SK-N-SH treated with all-trans-retinoic acid at 6 μM for 48 hours (cell line): ENCODE data around the gene F9.
"Not testable (repeated sequence)": the region's sequence is repeated elsewhere in the genome, so short reads cannot be mapped to it uniquely, and the experiment has no call there.

Experiments
- ATAC-seq: fragments of 200-7000 bp; cut with Tn5 transposase; 3 replicates; pipeline ENCODE4 v1.9.1; 2020; ENCODE audit warnings: mild to moderate bottlenecking, moderate library complexity
- ARNTL ChIP-seq: fragments of 450-650 bp; formaldehyde crosslinking; IDR thresholded peaks from 2 replicates; pipeline ENCODE4 v1.5.0; 2020; ENCODE audit warnings: low read depth, mild to moderate bottlenecking, moderate library complexity, borderline replicate concordance
- BACH2 ChIP-seq: fragments of 250-450 bp; sonication (Bioruptor Pico); IDR thresholded peaks from 2 replicates; pipeline ENCODE4 v1.9.0; 2021; ENCODE audit warnings: mild to moderate bottlenecking, borderline replicate concordance
- CSDC2 ChIP-seq: fragments of 250-450 bp; sonication (Bioruptor Pico); IDR thresholded peaks from 2 replicates; pipeline ENCODE4 v1.5.0; 2020; ENCODE audit warnings: mild to moderate bottlenecking, moderate library complexity
- ESRRG ChIP-seq: fragments of 250-450 bp; sonication (Bioruptor Pico); IDR thresholded peaks from 2 replicates; pipeline ENCODE4 v1.6.1; 2021; ENCODE audit warnings: mild to moderate bottlenecking
- GLIS3 ChIP-seq: fragments of 250-450 bp; sonication (Bioruptor Pico); IDR thresholded peaks from 2 replicates; pipeline ENCODE4 v1.5.0; 2020; ENCODE audit warnings: mild to moderate bottlenecking, moderate library complexity
- ISL1 ChIP-seq: fragments of 250-450 bp; sonication (Bioruptor Pico); IDR thresholded peaks from 2 replicates; pipeline ENCODE4 v2.1.2; 2022; ENCODE audit warnings: mild to moderate bottlenecking, moderate library complexity
- OSR1 ChIP-seq: fragments of 250-450 bp; sonication (Bioruptor Pico); IDR thresholded peaks from 2 replicates; pipeline ENCODE4 v1.8.0; 2022; ENCODE audit warnings: moderate library complexity, mild to moderate bottlenecking, inconsistent platforms
- PPARA ChIP-seq: fragments of 250-450 bp; sonication (Bioruptor Pico); IDR thresholded peaks from 2 replicates; pipeline ENCODE4 v1.5.0; 2020; ENCODE audit warnings: mild to moderate bottlenecking, borderline replicate concordance
- RARB ChIP-seq: fragments of 250-450 bp; sonication (Bioruptor Pico); IDR thresholded peaks from 2 replicates; pipeline ENCODE4 v1.8.0; 2021; ENCODE audit warnings: mild to moderate bottlenecking, moderate library complexity
- SNAI2 ChIP-seq: fragments of 250-450 bp; sonication (Bioruptor Pico); IDR thresholded peaks from 2 replicates; pipeline ENCODE4 v1.5.0; 2020; ENCODE audit warnings: mild to moderate bottlenecking, moderate library complexity
- TCF4 ChIP-seq: fragments of 250-450 bp; sonication (Bioruptor Pico); IDR thresholded peaks from 2 replicates; pipeline ENCODE4 v1.8.0; 2021; ENCODE audit warnings: mild to moderate bottlenecking, moderate library complexity, borderline replicate concordance
- TOX ChIP-seq: fragments of 250-450 bp; sonication (Bioruptor Pico); IDR thresholded peaks from 2 replicates; pipeline ENCODE4 v1.8.0; 2021; ENCODE audit warnings: mild to moderate bottlenecking, moderate library complexity, borderline replicate concordance
- ZC3H10 ChIP-seq: fragments of 250-450 bp; sonication (Bioruptor Pico); IDR thresholded peaks from 2 replicates; pipeline ENCODE4 v1.5.1; 2021; ENCODE audit warnings: mild to moderate bottlenecking, moderate library complexity
- ZFP3 ChIP-seq: fragments of 250-450 bp; sonication (Bioruptor Pico); IDR thresholded peaks from 2 replicates; pipeline ENCODE4 v1.5.0; 2020; ENCODE audit warnings: mild to moderate bottlenecking, moderate library complexity
- ZFP30 ChIP-seq: fragments of 450-650 bp; formaldehyde crosslinking; IDR thresholded peaks from 2 replicates; pipeline ENCODE4 v1.5.0; 2022; ENCODE audit warnings: mild to moderate bottlenecking, moderate library complexity
- ZNF565 ChIP-seq: fragments of 450-650 bp; formaldehyde crosslinking; conservative IDR thresholded peaks from 2 replicates; pipeline ENCODE4 v1.5.0; 2020; ENCODE audit warnings: low read depth, mild to moderate bottlenecking, moderate library complexity
- ZNF70 ChIP-seq: fragments of 450-650 bp; formaldehyde crosslinking; IDR thresholded peaks from 2 replicates; pipeline ENCODE4 v1.5.0; 2020; ENCODE audit warnings: mild to moderate bottlenecking, moderate library complexity
- ZNF8 ChIP-seq: fragments of 450-650 bp; formaldehyde crosslinking; IDR thresholded peaks from 2 replicates; pipeline ENCODE4 v1.5.0; 2020; ENCODE audit warnings: mild to moderate bottlenecking, moderate library complexity
- TF ChIP-seq, protein P1 (sequence below): fragments of 250-450 bp; sonication (Bioruptor Pico); IDR thresholded peaks from 2 replicates; pipeline ENCODE4 v1.5.1; 2020; ENCODE audit warnings: low read depth, mild to moderate bottlenecking, moderate library complexity
- TF ChIP-seq, protein P2 (sequence below): fragments of 250-450 bp; sonication (Bioruptor Pico); IDR thresholded peaks from 2 replicates; pipeline ENCODE4 v1.8.0; 2020; ENCODE audit warnings: mild to moderate bottlenecking, moderate library complexity, borderline replicate concordance
- TF ChIP-seq, protein P3 (sequence below): fragments of 250-450 bp; sonication (Bioruptor Pico); IDR thresholded peaks from 2 replicates; pipeline ENCODE4 v1.5.1; 2021; ENCODE audit warnings: mild to moderate bottlenecking, moderate library complexity
- TF ChIP-seq, protein P4 (sequence below): fragments of 250-450 bp; sonication (Bioruptor Pico); IDR thresholded peaks from 2 replicates; pipeline ENCODE4 v1.5.0; 2020; ENCODE audit warnings: mild to moderate bottlenecking, moderate library complexity

F9 gene

DNA sequence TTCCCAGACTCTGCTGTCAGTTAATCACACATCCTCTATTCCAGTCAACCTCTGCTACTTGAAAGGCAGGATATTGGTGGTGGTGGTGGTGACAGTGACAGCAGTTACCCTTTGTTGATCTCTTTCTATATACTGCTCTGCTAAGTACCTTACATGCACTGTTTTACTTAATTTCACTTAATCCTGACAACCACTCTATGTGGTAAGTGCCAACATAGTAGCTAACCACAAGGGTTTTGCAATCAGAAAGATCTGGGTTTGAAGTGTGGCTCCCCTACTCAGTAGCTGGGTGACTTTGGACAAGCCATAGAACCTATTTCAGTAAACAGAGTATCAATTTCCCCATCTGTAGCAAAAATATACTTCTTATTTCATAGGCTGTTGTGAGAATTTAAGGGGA is 24.2 kb upstream of the F9 start:
- TF ChIP-seq ZNF70 (CRISPR knock-in tag) (no peak), ESRRG (CRISPR knock-in tag) (no peak), ZFP30 (no peak), ZNF8 (CRISPR knock-in tag) (no peak)
- TF ChIP-seq, all 23 proteins: peak for 0
- ATAC-seq = no peak

DNA sequence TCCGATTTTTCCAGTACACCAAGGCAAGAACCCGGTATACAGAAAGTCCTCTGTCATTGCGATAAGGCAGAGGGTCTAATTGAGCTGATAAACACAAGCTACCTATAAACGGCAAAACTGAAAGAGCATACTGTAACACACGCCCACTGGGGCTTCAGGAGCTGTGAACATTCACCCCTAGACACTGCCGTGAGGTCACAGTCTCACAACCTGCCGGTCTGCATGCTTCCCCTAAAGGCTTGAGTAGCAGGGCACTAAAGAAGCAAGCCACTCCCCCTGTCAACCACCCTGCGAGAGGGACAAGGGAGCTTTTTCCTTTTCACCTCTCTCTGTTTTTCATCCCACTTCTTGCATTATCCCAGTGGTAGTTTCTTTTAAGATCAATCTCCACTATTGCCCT is 22.4 kb upstream of the F9 start:
- ATAC-seq = no peak
- TF ChIP-seq PPARA = no peak
- TF ChIP-seq, protein P1, sequence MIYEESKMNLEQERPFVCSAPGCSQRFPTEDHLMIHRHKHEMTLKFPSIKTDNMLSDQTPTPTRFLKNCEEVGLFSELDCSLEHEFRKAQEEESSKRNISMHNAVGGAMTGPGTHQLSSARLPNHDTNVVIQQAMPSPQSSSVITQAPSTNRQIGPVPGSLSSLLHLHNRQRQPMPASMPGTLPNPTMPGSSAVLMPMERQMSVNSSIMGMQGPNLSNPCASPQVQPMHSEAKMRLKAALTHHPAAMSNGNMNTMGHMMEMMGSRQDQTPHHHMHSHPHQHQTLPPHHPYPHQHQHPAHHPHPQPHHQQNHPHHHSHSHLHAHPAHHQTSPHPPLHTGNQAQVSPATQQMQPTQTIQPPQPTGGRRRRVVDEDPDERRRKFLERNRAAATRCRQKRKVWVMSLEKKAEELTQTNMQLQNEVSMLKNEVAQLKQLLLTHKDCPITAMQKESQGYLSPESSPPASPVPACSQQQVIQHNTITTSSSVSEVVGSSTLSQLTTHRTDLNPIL = no peak
- TF ChIP-seq, protein P2, sequence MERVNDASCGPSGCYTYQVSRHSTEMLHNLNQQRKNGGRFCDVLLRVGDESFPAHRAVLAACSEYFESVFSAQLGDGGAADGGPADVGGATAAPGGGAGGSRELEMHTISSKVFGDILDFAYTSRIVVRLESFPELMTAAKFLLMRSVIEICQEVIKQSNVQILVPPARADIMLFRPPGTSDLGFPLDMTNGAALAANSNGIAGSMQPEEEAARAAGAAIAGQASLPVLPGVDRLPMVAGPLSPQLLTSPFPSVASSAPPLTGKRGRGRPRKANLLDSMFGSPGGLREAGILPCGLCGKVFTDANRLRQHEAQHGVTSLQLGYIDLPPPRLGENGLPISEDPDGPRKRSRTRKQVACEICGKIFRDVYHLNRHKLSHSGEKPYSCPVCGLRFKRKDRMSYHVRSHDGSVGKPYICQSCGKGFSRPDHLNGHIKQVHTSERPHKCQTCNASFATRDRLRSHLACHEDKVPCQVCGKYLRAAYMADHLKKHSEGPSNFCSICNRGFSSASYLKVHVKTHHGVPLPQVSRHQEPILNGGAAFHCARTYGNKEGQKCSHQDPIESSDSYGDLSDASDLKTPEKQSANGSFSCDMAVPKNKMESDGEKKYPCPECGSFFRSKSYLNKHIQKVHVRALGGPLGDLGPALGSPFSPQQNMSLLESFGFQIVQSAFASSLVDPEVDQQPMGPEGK (CRISPR knock-in tag) = no peak
- TF ChIP-seq SNAI2 (CRISPR knock-in tag) = no peak
- TF ChIP-seq ESRRG (CRISPR knock-in tag) = no peak
- TF ChIP-seq GLIS3 (CRISPR knock-in tag) = no peak
- TF ChIP-seq ISL1 = no peak
- TF ChIP-seq ZC3H10 = no peak
- TF ChIP-seq, protein P3, sequence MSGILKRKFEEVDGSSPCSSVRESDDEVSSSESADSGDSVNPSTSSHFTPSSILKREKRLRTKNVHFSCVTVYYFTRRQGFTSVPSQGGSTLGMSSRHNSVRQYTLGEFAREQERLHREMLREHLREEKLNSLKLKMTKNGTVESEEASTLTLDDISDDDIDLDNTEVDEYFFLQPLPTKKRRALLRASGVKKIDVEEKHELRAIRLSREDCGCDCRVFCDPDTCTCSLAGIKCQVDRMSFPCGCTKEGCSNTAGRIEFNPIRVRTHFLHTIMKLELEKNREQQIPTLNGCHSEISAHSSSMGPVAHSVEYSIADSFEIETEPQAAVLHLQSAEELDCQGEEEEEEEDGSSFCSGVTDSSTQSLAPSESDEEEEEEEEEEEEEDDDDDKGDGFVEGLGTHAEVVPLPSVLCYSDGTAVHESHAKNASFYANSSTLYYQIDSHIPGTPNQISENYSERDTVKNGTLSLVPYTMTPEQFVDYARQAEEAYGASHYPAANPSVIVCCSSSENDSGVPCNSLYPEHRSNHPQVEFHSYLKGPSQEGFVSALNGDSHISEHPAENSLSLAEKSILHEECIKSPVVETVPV = no peak
- no peak for TF ChIP-seq RARB (CRISPR knock-in tag)
- TF ChIP-seq, all 23 proteins: peak for 0

DNA sequence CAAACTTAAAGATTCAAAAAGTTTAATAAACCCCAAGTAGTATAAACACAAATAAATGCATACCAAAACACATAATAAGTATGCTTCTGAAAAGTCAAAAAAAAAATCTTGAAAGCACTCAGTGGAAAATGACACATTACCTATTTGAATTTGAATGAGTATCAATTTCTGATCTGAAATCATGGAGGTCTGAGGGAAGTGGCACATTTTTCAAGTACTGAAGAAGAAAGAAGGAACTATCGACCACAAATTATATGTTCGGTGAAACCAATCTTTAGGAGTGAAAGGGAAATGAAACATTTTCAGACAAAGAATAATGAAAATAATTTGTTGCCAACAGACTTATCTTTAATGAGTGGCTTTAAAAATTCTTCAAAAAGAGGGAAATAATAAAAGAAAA is 12.1 kb upstream of the F9 start:
- TF ChIP-seq ZNF8 (CRISPR knock-in tag) = no peak
- TF ChIP-seq ISL1 = no peak
- no peak for TF ChIP-seq ZNF70 (CRISPR knock-in tag)
- no peak for TF ChIP-seq ZFP3 (CRISPR knock-in tag)
- TF ChIP-seq TOX = no peak
- no peak for TF ChIP-seq RARB (CRISPR knock-in tag)
- no peak for TF ChIP-seq PPARA
- TF ChIP-seq, protein P1 = no peak
- TF ChIP-seq ARNTL (CRISPR knock-in tag) = no peak
- TF ChIP-seq, protein P4, sequence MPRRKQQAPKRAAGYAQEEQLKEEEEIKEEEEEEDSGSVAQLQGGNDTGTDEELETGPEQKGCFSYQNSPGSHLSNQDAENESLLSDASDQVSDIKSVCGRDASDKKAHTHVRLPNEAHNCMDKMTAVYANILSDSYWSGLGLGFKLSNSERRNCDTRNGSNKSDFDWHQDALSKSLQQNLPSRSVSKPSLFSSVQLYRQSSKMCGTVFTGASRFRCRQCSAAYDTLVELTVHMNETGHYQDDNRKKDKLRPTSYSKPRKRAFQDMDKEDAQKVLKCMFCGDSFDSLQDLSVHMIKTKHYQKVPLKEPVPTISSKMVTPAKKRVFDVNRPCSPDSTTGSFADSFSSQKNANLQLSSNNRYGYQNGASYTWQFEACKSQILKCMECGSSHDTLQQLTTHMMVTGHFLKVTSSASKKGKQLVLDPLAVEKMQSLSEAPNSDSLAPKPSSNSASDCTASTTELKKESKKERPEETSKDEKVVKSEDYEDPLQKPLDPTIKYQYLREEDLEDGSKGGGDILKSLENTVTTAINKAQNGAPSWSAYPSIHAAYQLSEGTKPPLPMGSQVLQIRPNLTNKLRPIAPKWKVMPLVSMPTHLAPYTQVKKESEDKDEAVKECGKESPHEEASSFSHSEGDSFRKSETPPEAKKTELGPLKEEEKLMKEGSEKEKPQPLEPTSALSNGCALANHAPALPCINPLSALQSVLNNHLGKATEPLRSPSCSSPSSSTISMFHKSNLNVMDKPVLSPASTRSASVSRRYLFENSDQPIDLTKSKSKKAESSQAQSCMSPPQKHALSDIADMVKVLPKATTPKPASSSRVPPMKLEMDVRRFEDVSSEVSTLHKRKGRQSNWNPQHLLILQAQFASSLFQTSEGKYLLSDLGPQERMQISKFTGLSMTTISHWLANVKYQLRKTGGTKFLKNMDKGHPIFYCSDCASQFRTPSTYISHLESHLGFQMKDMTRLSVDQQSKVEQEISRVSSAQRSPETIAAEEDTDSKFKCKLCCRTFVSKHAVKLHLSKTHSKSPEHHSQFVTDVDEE (CRISPR knock-in tag) = no peak
- TF ChIP-seq OSR1 = no peak
- TF ChIP-seq ZFP30 = no peak
- no peak for TF ChIP-seq BACH2 (CRISPR knock-in tag)
- no peak for TF ChIP-seq TCF4 (CRISPR knock-in tag)
- no peak for TF ChIP-seq GLIS3 (CRISPR knock-in tag)
- TF ChIP-seq ESRRG (CRISPR knock-in tag) = no peak
- no peak for ATAC-seq

DNA sequence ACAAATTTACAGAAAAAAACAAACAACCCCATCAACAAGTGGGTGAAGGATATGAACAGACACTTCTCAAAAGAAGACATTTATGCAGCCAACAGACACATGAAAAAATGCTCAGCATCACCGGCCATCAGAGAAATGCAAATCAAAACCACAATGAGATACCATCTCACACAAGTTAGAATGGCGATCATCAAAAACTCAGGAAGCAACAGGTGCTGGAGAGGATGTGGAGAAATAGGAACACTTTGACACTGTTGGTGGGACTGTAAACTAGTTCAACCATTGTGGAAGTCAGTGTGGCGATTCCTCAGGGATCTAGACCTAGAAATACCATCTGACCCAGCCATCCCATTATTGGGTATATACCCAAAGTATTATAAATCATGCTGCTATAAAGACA is 1.7 kb upstream of the F9 start:
- ATAC-seq = not testable (repeated sequence)

DNA sequence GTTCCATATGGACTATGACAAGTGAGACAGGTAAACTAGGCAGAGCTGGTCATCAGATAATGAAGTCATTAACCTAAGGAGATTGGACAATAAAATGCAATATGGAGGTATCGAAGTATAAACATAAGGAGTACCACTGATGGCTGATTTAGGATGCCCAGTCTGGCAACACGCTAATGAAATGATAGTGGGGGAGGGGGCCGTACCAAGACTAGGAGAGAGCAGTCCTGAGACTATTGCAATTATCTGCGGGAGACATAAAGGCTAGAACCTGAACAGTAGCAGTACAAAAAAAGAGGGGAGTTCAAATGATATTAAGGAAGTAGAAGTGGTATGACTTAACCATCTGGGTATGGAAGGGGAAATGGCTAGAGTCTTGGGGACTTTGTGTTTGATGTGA is 2.3 kb downstream of the F9 start:
- ATAC-seq = no peak

More for the DNA sequence above, 2.3 kb downstream of the F9 start:
- TF ChIP-seq, protein P1 = no peak
- TF ChIP-seq ZC3H10 = no peak
- TF ChIP-seq BACH2 (CRISPR knock-in tag) = no peak
- TF ChIP-seq ISL1 = no peak
- no peak for TF ChIP-seq SNAI2 (CRISPR knock-in tag)
- TF ChIP-seq GLIS3 (CRISPR knock-in tag) = no peak
- TF ChIP-seq PPARA = no peak
- no peak for TF ChIP-seq CSDC2 (CRISPR knock-in tag)
- TF ChIP-seq, protein P2 (CRISPR knock-in tag) = no peak
- TF ChIP-seq RARB (CRISPR knock-in tag) = no peak
- TF ChIP-seq ZNF565 (CRISPR knock-in tag) = no peak
